ENCODE results near the gene EFNB1. TPM values are rescaled to one million over a fixed set of nuclear protein-coding genes. Genes with fewer than 3 reads are reported as not detected.

EFNB1 gene
- polyA plus RNA-seq, 1 donor (not counting 4 experiments of a cell fraction or from before 2014, with no cell fraction given) = 90.3 TPM

- no peak overlapping the region for H3K27ac ChIP-seq (ENCODE audit: control insufficient read depth, insufficient read depth, low read length)
- FAIRE-seq (no peak), DNase-seq (ENCODE audit: low read depth, low spot score) (no peak)
- no peak for TF ChIP-seq EZH2 (IDR thresholded peaks at IDR 0.05; ENCODE audit: low read length)
- H3K9ac ChIP-seq (ENCODE audit: control insufficient read depth, extremely low read depth, insufficient read depth, low read length) = no peak overlapping the region
- H3K36me3 ChIP-seq (ENCODE audit: control insufficient read depth in 2 of 2, extremely low read depth in 1 of 2, insufficient read depth in 2 of 2, low read length in 2 of 2) = no peaks in the 10 kb centered on the region
- H2AFZ ChIP-seq (ENCODE audit: control insufficient read depth, low read length) = peak overlapping the region; percentile 21
- H3K79me2 ChIP-seq (ENCODE audit: control insufficient read depth, insufficient read depth, low read length) = no peaks in the 10 kb centered on the region
- dilution Hi-C loops (cut with MboI; ENCODE audit: extremely low pct_ligation_motif_present, low sequenced_read_pairs) = no loop called here
- no peak overlapping the region for H3K4me3 ChIP-seq (ENCODE audit: control insufficient read depth in 2 of 3, extremely low read depth in 1 of 3, insufficient read depth in 2 of 3, low read depth in 1 of 3, low read length in 3 of 3)
- no peaks in the 10 kb centered on the region for H3K9me3 ChIP-seq (ENCODE audit: control insufficient read depth, low read depth, low read length)
- no peak overlapping the region for H3K4me2 ChIP-seq (ENCODE audit: control insufficient read depth, extremely low read depth, insufficient read depth, low read depth, low read length)
- peaks cover 4% of the 10 kb centered on the region for H3K27me3 ChIP-seq (ENCODE audit: control insufficient read depth, extremely low read depth, insufficient read depth, low read length)
- H4K20me1 ChIP-seq (ENCODE audit: control insufficient read depth, extremely low read depth, insufficient read depth, low read length) = no peaks in the 10 kb centered on the region
- H3K4me1 ChIP-seq (ENCODE audit: control insufficient read depth, extremely low read depth, insufficient read depth, low read length) = no peaks in the 10 kb centered on the region
- H3K9me1 ChIP-seq (ENCODE audit: control insufficient read depth, extremely low read depth, insufficient read depth, low read length) = no peaks in the 10 kb centered on the region
Observed at GRCh38 chrX:68865300-68865699, 36.5 kb downstream of the EFNB1 start.

- no peak for FAIRE-seq
- dilution Hi-C loops (cut with MboI; ENCODE audit: extremely low pct_ligation_motif_present, low sequenced_read_pairs) = no loop called here
- H3K9me3 ChIP-seq (ENCODE audit: control insufficient read depth, low read depth, low read length) = no peaks in the 10 kb centered on the region
- no peaks in the 10 kb centered on the region for H4K20me1 ChIP-seq (ENCODE audit: control insufficient read depth, extremely low read depth, insufficient read depth, low read length)
- no peak overlapping the region for H3K4me3 ChIP-seq (ENCODE audit: control insufficient read depth in 2 of 3, extremely low read depth in 1 of 3, insufficient read depth in 2 of 3, low read depth in 1 of 3, low read length in 3 of 3)
- DNase-seq (ENCODE audit: low read depth, low spot score) = no peak
- no peaks in the 10 kb centered on the region for H3K79me2 ChIP-seq (ENCODE audit: control insufficient read depth, insufficient read depth, low read length)
- no peaks in the 10 kb centered on the region for H3K36me3 ChIP-seq (ENCODE audit: control insufficient read depth in 2 of 2, extremely low read depth in 1 of 2, insufficient read depth in 2 of 2, low read length in 2 of 2)
- no peak for TF ChIP-seq CTCF (optimal IDR thresholded peaks at IDR 0.05 in 1 of 3, IDR thresholded peaks at IDR 0.05 in 1 of 3, conservative IDR thresholded peaks at IDR 0.05 in 1 of 3; ENCODE audit: extremely low read depth in 1 of 3, insufficient read depth in 2 of 3, low read length in 3 of 3)
- no peak overlapping the region for H3K9ac ChIP-seq (ENCODE audit: control insufficient read depth, extremely low read depth, insufficient read depth, low read length)
- H3K27ac ChIP-seq (ENCODE audit: control insufficient read depth, insufficient read depth, low read length) = no peak overlapping the region
- H3K4me2 ChIP-seq (ENCODE audit: control insufficient read depth, extremely low read depth, insufficient read depth, low read depth, low read length) = no peak overlapping the region
- no peaks in the 10 kb centered on the region for H3K9me1 ChIP-seq (ENCODE audit: control insufficient read depth, extremely low read depth, insufficient read depth, low read length)
- H3K4me1 ChIP-seq (ENCODE audit: control insufficient read depth, extremely low read depth, insufficient read depth, low read length) = no peaks in the 10 kb centered on the region
- peaks cover 4% of the 10 kb centered on the region for H3K27me3 ChIP-seq (ENCODE audit: control insufficient read depth, extremely low read depth, insufficient read depth, low read length)
- H2AFZ ChIP-seq (ENCODE audit: control insufficient read depth, low read length) = no peak overlapping the region
Observed at GRCh38 chrX:68865926-68866325, 37.1 kb downstream of the EFNB1 start.

GRCh38 chrX:68867458-68868112, 38.8 kb downstream of the EFNB1 start:
- Histone ChIP-seq H3K79me2 (ENCODE audit: control insufficient read depth, insufficient read depth, low read length) (no peaks in the 10 kb centered on the region), H3K4me3 (ENCODE audit: control insufficient read depth in 2 of 3, extremely low read depth in 1 of 3, insufficient read depth in 2 of 3, low read depth in 1 of 3, low read length in 3 of 3) (no peak overlapping the region), H4K20me1 (ENCODE audit: control insufficient read depth, extremely low read depth, insufficient read depth, low read length) (no peaks in the 10 kb centered on the region), H3K9me3 (ENCODE audit: control insufficient read depth, low read depth, low read length) (no peaks in the 10 kb centered on the region), H3K4me1 (ENCODE audit: control insufficient read depth, extremely low read depth, insufficient read depth, low read length) (no peaks in the 10 kb centered on the region), H3K36me3 (ENCODE audit: control insufficient read depth in 2 of 2, extremely low read depth in 1 of 2, insufficient read depth in 2 of 2, low read length in 2 of 2) (no peaks in the 10 kb centered on the region), H3K9ac (ENCODE audit: control insufficient read depth, extremely low read depth, insufficient read depth, low read length) (no peak overlapping the region), H2AFZ (ENCODE audit: control insufficient read depth, low read length) (no peak overlapping the region), H3K27me3 (ENCODE audit: control insufficient read depth, extremely low read depth, insufficient read depth, low read length) (no peaks in the 10 kb centered on the region), H3K4me2 (ENCODE audit: control insufficient read depth, extremely low read depth, insufficient read depth, low read depth, low read length) (no peak overlapping the region), H3K27ac (ENCODE audit: control insufficient read depth, insufficient read depth, low read length) (no peak overlapping the region), H3K9me1 (ENCODE audit: control insufficient read depth, extremely low read depth, insufficient read depth, low read length) (no peaks in the 10 kb centered on the region)
- dilution Hi-C loops (cut with MboI; ENCODE audit: extremely low pct_ligation_motif_present, low sequenced_read_pairs) = no loop called here
- TF ChIP-seq CTCF (optimal IDR thresholded peaks at IDR 0.05 in 1 of 3, IDR thresholded peaks at IDR 0.05 in 1 of 3, conservative IDR thresholded peaks at IDR 0.05 in 1 of 3; ENCODE audit: extremely low read depth in 1 of 3, insufficient read depth in 2 of 3, low read length in 3 of 3) (no peak), EZH2 (IDR thresholded peaks at IDR 0.05; ENCODE audit: low read length) (no peak)
- no peak for DNase-seq (ENCODE audit: low read depth, low spot score)
- no peak for FAIRE-seq
